Skeletal muscle satellite cell (primary cell): ENCODE measurements around the gene INTS4.
"Not testable (repeated sequence)": the region's sequence is repeated elsewhere in the genome, so short reads cannot be mapped to it uniquely, and the experiment has no call there.

Source experiments
- H3K27me3 ChIP-seq: 2 replicates; pipeline ENCODE4 v1.7.0; 2013; ENCODE audit warnings: low read length; ENCODE audit not compliant: control insufficient read depth, insufficient read depth
- H3K36me3 ChIP-seq: 2 replicates; pipeline ENCODE4 v1.7.0; 2013; ENCODE audit warnings: mild to moderate bottlenecking, control low read depth, low read length; ENCODE audit not compliant: insufficient read depth
- H3K4me1 ChIP-seq: 2 replicates; pipeline ENCODE4 v1.7.0; 2013; ENCODE audit warnings: low read length; ENCODE audit not compliant: control insufficient read depth, insufficient read depth
- H3K4me2 ChIP-seq: 2 replicates; pipeline ENCODE4 v1.7.0; 2013; ENCODE audit warnings: mild to moderate bottlenecking, low read length
- H3K4me3 ChIP-seq: 2 replicates; pipeline ENCODE4 v1.7.0; 2013; ENCODE audit warnings: low read length
- H3K9ac ChIP-seq: 2 replicates; pipeline ENCODE4 v1.7.0; 2013; ENCODE audit warnings: mild to moderate bottlenecking, low read depth, low read length, moderate library complexity
- H3K9me3 ChIP-seq: replicated peaks from 2 replicates; pipeline ENCODE4 v1.7.0; 2013; ENCODE audit warnings: mild to moderate bottlenecking, control low read depth, low read length

Gene INTS4

GRCh38 chr11:77871855-77872254 lies 122.6 kb downstream of the INTS4 start:
- Histone ChIP-seq H3K36me3 (peaks cover 29% of the 10 kb centered on the region), H3K9me3 (no peaks in the 10 kb centered on the region), H3K27me3 (no peaks in the 10 kb centered on the region), H3K4me2 (no peak overlapping the region), H3K4me1 (no peaks in the 10 kb centered on the region), H3K4me3 (no peak overlapping the region), H3K9ac (no peak overlapping the region)

GRCh38 chr11:77868744-77869143 lies 125.7 kb downstream of the INTS4 start:
- Histone ChIP-seq H3K4me2 (no peak overlapping the region), H3K36me3 (peaks cover 13% of the 10 kb centered on the region), H3K4me3 (no peak overlapping the region), H3K27me3 (no peaks in the 10 kb centered on the region), H3K4me1 (no peaks in the 10 kb centered on the region), H3K9ac (no peak overlapping the region), H3K9me3 (no peaks in the 10 kb centered on the region)

DNA sequence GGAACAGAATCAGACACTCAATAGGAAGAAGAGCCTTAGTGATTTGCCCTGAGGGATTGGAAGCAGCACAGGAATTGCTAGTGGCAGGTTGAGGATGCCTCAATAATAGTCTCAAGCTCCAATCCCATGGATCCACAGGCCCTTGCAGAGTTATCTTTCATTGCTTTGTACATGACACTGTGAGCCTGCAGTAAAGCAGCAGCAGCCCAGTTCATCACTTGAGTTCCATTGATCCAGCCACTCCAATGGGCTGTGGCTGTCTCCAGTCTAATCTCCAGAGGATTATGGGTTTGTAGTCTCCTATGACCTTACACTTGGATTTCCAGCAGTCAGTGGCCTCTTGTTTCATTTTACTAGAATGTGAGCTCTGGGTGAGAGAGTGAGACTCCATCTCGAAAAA lies 128.1 kb downstream of the INTS4 start:
- Histone ChIP-seq H3K4me3 (no peak overlapping the region), H3K9me3 (no peaks in the 10 kb centered on the region), H3K4me1 (no peaks in the 10 kb centered on the region), H3K9ac (no peak overlapping the region), H3K36me3 (peaks cover 6% of the 10 kb centered on the region), H3K27me3 (no peaks in the 10 kb centered on the region), H3K4me2 (no peak overlapping the region)

GRCh38 chr11:77865805-77866204 lies 128.7 kb downstream of the INTS4 start:
- Histone ChIP-seq H3K4me3 (no peak overlapping the region), H3K36me3 (peaks cover 6% of the 10 kb centered on the region), H3K27me3 (no peaks in the 10 kb centered on the region), H3K4me1 (no peaks in the 10 kb centered on the region), H3K9ac (no peak overlapping the region), H3K9me3 (no peaks in the 10 kb centered on the region), H3K4me2 (no peak overlapping the region)

GRCh38 chr11:77861444-77861843 lies 133.0 kb downstream of the INTS4 start:
- not testable (repeated sequence) for H3K9me3 ChIP-seq, H3K4me3 ChIP-seq, H3K4me1 ChIP-seq, H3K4me2 ChIP-seq, H3K9ac ChIP-seq, H3K27me3 ChIP-seq, H3K36me3 ChIP-seq

DNA sequence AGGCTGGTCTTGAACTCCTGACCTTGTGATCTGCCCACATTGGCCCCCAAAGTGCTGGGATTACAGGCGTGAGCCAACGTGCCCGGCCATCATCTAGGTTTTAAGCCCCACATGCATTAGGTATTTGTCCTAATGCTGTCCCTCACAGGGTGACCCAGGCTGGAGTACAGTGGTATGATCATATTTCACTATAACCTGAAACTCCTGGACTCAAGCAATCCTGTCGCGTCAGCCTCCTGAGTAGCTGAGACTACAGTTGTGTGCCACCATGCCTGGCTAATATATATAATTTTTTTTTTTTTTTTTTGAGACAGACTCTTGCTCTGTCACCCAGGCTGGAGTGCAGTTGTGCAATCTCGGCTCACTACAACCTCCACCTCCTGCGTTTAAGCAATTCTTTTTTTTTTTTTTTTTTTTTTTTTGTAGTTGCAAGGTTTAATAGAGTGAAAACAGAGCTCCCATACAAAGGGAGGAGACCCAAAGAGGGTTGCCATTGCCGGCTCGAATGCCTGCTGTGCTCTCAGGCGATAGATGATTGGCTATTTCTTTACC lies 136.5 kb downstream of the INTS4 start:
- H3K36me3 ChIP-seq: peaks cover 22% of the 10 kb centered on the region
- H3K4me2 ChIP-seq, H3K9ac ChIP-seq, H3K4me1 ChIP-seq, H3K4me3 ChIP-seq, H3K27me3 ChIP-seq, H3K9me3 ChIP-seq: not testable (repeated sequence)

DNA sequence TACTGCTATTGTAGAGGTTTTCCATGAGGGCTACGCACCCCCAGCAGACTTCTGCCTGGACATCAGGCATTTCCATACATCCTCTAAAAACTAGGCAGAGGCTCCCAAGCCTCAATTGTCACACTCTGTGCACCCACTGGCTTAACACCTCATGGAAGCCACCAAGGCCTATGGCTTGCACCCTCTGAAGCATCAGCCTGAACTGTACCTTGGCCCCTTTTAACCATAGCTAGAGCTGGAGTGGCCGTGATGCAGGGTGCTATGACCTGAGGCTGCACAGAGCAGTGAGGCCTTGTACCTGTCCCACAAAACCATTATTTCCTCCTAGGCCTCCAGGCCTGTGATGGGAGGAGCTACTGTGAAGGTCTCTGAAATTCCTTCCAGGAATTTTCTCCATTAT lies 139.6 kb downstream of the INTS4 start:
- Histone ChIP-seq H3K36me3 (peaks cover 22% of the 10 kb centered on the region), H3K4me2 (no peak overlapping the region), H3K9me3 (peaks cover 5% of the 10 kb centered on the region), H3K4me1 (peaks cover 7% of the 10 kb centered on the region), H3K27me3 (no peaks in the 10 kb centered on the region), H3K9ac (no peak overlapping the region), H3K4me3 (no peak overlapping the region)

DNA sequence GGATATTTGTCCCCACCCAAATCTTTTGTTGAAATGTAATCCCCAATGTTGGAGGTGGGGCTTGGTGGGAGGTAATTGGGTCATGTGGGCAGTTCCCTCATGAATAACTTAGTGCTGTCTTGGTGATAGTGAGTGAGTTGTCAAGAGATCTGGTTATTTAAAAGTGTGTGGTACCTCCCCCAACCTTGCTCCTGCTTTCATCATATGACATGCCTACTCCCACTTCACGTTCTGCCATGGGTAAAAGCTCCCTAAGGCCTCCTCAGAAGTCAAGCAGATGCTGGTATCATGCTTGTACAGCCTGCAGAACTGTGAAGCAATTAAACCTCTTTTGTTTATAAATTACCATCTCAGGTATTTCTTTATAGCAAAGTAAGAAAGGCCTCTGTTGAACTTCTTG lies 143.0 kb downstream of the INTS4 start:
- Histone ChIP-seq H3K36me3 (peaks cover 14% of the 10 kb centered on the region), H3K4me1 (peaks cover 7% of the 10 kb centered on the region), H3K9me3 (peaks cover 5% of the 10 kb centered on the region), H3K4me3 (no peak overlapping the region), H3K9ac (no peak overlapping the region), H3K27me3 (no peaks in the 10 kb centered on the region), H3K4me2 (no peak overlapping the region)

DNA sequence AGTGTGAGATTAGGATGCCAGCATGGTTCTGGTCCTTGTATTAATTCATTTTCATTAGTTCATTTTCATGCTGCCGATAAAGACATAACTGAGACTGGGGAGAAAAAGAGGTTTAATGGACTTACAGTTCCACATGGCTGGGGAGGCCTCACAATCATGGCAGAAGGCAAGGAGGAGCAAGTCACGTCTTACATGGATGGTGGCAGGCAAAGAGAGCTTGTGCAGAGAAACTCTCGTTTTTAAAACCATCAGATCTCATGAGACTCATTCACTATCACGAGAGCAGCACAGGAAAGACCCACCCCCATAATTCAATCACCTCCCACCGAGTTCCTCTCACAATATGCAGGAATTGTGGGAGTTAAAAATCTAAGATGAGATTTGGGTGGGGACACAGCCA lies 150.8 kb downstream of the INTS4 start:
- not testable (repeated sequence) for H3K4me1 ChIP-seq, H3K36me3 ChIP-seq, H3K9me3 ChIP-seq, H3K4me3 ChIP-seq, H3K27me3 ChIP-seq, H3K9ac ChIP-seq, H3K4me2 ChIP-seq

- Histone ChIP-seq H3K9me3 (no peaks in the 10 kb centered on the region), H3K4me1 (peaks cover 6% of the 10 kb centered on the region), H3K4me2 (no peak overlapping the region), H3K27me3 (no peaks in the 10 kb centered on the region), H3K9ac (no peak overlapping the region), H3K4me3 (no peak overlapping the region), H3K36me3 (peaks cover 9% of the 10 kb centered on the region)
Observed at GRCh38 chr11:77842441-77843121, 151.9 kb downstream of the INTS4 start.

DNA sequence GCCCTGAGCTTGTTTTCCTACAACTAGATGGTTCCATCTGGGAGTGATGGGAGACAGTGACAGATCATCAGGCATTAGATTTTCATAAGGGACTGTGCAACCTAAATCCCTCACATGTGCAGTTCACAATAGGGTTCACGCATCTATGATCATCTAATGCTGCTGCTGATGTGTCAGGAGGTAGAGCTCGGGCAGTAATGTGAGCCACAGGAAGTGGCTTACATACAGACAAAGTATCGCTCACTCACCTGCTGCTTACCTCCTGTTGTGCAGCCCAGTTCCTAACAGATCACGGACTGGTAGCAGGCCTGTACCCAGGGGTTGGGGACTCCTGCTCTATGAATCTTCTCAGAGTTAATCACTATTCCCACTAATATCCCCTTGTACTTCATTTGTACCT lies 161.2 kb downstream of the INTS4 start:
- no peak overlapping the region for H3K4me2 ChIP-seq
- no peaks in the 10 kb centered on the region for H3K9me3 ChIP-seq
- H3K9ac ChIP-seq: no peak overlapping the region
- H3K4me3 ChIP-seq: no peak overlapping the region
- no peaks in the 10 kb centered on the region for H3K36me3 ChIP-seq
- no peaks in the 10 kb centered on the region for H3K27me3 ChIP-seq
- no peaks in the 10 kb centered on the region for H3K4me1 ChIP-seq

GRCh38 chr11:77828926-77829325 lies 165.5 kb downstream of the INTS4 start:
- peaks cover 1% of the 10 kb centered on the region for H3K4me1 ChIP-seq

More at GRCh38 chr11:77828926-77829325, 165.5 kb downstream of the INTS4 start:
- H3K9ac ChIP-seq: no peak overlapping the region
- H3K4me2 ChIP-seq: no peak overlapping the region
- no peaks in the 10 kb centered on the region for H3K9me3 ChIP-seq
- no peaks in the 10 kb centered on the region for H3K36me3 ChIP-seq
- H3K4me3 ChIP-seq: no peak overlapping the region
- H3K27me3 ChIP-seq: no peaks in the 10 kb centered on the region
